Vagina (tissue), 2 donors: ENCODE data around the gene MPP1. TPM values are rescaled to one million over a fixed set of nuclear protein-coding genes. Genes with fewer than 3 reads are reported as not detected.

Experiments used
- DNase-seq, 2 donors: peaks; one replicate each; pipeline ENCODE4 v3.0.0-alpha.2; 2017; ENCODE audit errors: extremely low spot score in 2 of 2
- H3K27ac ChIP-seq: fragments of 200-600 bp; sonication (generic); one replicate; pipeline ENCODE4 v1.5.1; 2019
- H3K27me3 ChIP-seq: fragments of 200-600 bp; sonication (generic); one replicate; pipeline ENCODE4 v1.5.1; 2019
- H3K36me3 ChIP-seq, 2 donors: fragments of 200-600 bp; sonication (generic); one replicate each; pipeline ENCODE4 v1.5.1; 2017 to 2019
- H3K4me1 ChIP-seq: fragments of 200-600 bp; sonication (generic); one replicate; pipeline ENCODE4 v1.5.1; 2019
- H3K4me3 ChIP-seq, 2 donors: fragments of 200-600 bp; sonication (generic); 1 replicate in 1 of 2; 2 replicates in 1 of 2; pipeline ENCODE4 v1.5.1; 2016 to 2019
- H3K9me3 ChIP-seq: fragments of 200-600 bp; sonication (generic); one replicate; pipeline ENCODE4 v1.5.1; 2019
- POLR2A ChIP-seq, 2 donors: fragments of 450-650 bp; IDR thresholded peaks; one replicate each; pipeline ENCODE4 v1.6.1; 2017; ENCODE audit warnings: antibody characterized with exemption in 2 of 2, mild to moderate bottlenecking in 2 of 2, moderate library complexity in 2 of 2
- POLR2AphosphoS5 ChIP-seq, 2 donors: sonication (generic); formaldehyde crosslinking; IDR thresholded peaks; one replicate each; pipeline ENCODE4 v1.9.0; 2017; ENCODE audit warnings: antibody characterized with exemption in 2 of 2, mild to moderate bottlenecking in 2 of 2, low read depth in 1 of 2; ENCODE audit not compliant: insufficient read depth in 1 of 2
- intact Hi-C: fragments of 100-400 bp; cut with DNase I; formaldehyde crosslinking; loops from one replicate; pipeline ENCODE4 v1.15.1; 2023
- total RNA-seq: library from RNA; depleted of rRNA; stranded (reverse); fragments of >200 nt; gene quantifications from one replicate; pipeline ENCODE4 v1.2.3, GENCODE V29; 2016
- TF ChIP-seq, protein P1 (sequence below), 3 experiments: fragments of 450-650 bp in 2 of 3; fragments of 200-600 bp in 1 of 3; sonication (generic) in 1 of 3; IDR thresholded peaks; one replicate each; pipeline ENCODE4 v1.5.1; 2017 to 2019; ENCODE audit warnings: antibody characterized with exemption in 3 of 3, mild to moderate bottlenecking in 2 of 3, moderate library complexity in 2 of 3

The MPP1 gene
- total RNA-seq, 1 donor from 2014 or later, result 15.7 TPM

DNA sequence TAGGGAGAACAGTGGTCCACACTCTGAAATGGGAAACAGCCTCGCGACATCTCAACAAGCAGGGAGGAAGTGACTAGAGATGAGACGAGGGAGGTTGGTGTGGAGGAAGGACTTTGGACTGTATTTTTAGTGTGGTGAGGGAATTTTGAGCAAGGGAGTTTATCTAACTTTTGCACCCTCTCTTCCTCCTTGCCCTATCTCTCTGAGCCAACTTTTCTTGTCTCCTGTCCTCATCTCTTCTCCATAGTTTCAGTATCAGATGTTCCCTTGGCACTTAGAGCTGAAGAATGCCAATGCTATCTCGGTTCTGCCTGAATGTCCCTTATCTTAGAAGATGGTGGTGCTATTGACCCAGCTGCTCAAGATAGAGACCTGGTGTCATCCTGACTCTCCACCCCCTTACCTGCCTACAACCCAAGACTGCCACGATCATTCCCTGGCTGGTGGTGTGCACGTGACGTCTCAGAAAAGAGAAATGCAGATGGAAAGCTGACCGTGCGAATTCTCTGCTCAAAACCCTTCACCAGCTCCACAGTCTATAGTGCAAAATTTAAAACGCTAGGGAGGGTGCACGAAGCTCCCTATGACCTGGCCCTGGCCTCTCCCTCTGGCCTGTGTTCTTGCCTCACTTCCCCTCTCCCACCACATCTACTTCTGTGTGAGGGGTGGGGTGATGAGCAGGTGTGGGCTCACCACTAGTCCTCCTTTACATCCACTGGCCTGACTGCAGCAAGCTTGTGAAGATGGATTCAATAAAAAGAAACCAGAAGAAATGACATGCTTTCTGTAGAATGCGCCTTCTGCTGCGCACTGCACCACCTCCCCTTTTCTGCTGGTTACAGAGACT is 20.9 kb downstream of the MPP1 start:
- TF ChIP-seq POLR2AphosphoS5 (IDR thresholded peaks at IDR 0.05; ENCODE audit: insufficient read depth in 1 of 2, low read depth in 1 of 2) (no peak), POLR2A (IDR thresholded peaks at IDR 0.05) (no peak)
- TF ChIP-seq, protein P1, sequence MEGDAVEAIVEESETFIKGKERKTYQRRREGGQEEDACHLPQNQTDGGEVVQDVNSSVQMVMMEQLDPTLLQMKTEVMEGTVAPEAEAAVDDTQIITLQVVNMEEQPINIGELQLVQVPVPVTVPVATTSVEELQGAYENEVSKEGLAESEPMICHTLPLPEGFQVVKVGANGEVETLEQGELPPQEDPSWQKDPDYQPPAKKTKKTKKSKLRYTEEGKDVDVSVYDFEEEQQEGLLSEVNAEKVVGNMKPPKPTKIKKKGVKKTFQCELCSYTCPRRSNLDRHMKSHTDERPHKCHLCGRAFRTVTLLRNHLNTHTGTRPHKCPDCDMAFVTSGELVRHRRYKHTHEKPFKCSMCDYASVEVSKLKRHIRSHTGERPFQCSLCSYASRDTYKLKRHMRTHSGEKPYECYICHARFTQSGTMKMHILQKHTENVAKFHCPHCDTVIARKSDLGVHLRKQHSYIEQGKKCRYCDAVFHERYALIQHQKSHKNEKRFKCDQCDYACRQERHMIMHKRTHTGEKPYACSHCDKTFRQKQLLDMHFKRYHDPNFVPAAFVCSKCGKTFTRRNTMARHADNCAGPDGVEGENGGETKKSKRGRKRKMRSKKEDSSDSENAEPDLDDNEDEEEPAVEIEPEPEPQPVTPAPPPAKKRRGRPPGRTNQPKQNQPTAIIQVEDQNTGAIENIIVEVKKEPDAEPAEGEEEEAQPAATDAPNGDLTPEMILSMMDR (IDR thresholded peaks at IDR 0.05), result no peak
- Histone ChIP-seq H3K27me3 (no peaks in the 10 kb centered on the region), H3K4me1 (no peaks in the 10 kb centered on the region), H3K4me3 (no peak overlapping the region), H3K36me3 (no peaks in the 10 kb centered on the region), H3K27ac (no peak overlapping the region), H3K9me3 (no peaks in the 10 kb centered on the region)
- no peak for DNase-seq
- intact Hi-C loops, result no loop called here

DNA sequence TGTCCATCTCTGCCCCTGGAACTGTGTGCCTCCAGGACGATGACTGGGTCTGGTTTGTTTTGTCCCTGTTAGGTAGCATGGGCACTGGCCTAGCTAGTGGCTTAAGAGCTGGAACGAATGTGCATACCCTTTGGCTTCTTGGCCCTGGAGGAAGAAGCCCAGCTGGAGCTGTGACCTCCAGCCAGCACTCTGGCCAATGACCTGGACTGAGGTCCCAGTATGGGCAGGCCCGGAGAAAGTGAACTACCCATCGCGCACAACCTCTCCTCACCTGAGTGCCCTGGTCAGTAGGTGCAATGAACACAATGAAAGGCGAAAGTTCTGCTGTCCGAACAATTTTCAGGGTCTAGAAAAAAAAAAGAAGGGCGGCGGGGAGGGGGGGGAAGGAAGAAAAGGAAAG is 24.3 kb downstream of the MPP1 start:
- DNase-seq, result no peak
- TF ChIP-seq POLR2AphosphoS5 (IDR thresholded peaks at IDR 0.05; ENCODE audit: insufficient read depth in 1 of 2, low read depth in 1 of 2) (no peak), POLR2A (IDR thresholded peaks at IDR 0.05) (no peak)
- TF ChIP-seq, protein P1 (IDR thresholded peaks at IDR 0.05), result no peak
- no peaks in the 10 kb centered on the region for H3K4me1 ChIP-seq
- H3K4me3 ChIP-seq, result no peak overlapping the region
- H3K27me3 ChIP-seq, result no peaks in the 10 kb centered on the region
- no peaks in the 10 kb centered on the region for H3K36me3 ChIP-seq
- intact Hi-C loops, result no loop called here
- no peak overlapping the region for H3K27ac ChIP-seq
- H3K9me3 ChIP-seq, result no peaks in the 10 kb centered on the region

DNA sequence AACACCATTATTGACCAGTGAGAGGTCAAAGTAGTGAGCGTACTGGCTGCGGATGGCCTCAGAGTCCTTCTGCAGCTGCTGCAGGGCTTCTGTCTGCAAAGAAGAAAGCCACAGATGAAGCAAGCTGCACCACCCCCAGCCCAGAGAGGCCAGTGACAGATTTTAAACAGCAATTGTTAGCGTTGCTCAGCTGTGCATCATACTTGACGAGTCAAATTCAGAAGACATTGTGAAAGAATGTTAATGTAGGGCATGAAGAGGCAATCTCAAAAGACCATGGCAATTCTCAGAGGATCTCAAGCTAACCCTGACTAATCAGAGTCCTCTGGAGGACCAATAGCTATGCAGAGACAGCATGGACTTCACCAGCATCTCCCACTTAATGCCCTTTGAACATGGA is 26.0 kb downstream of the MPP1 start:
- H3K4me1 ChIP-seq, result no peaks in the 10 kb centered on the region
- no peaks in the 10 kb centered on the region for H3K27me3 ChIP-seq
- intact Hi-C loops, result no loop called here
- H3K4me3 ChIP-seq, result no peak overlapping the region
- no peak for TF ChIP-seq POLR2A (IDR thresholded peaks at IDR 0.05)
- TF ChIP-seq, protein P1 (IDR thresholded peaks at IDR 0.05), result no peak
- no peak for TF ChIP-seq POLR2AphosphoS5 (IDR thresholded peaks at IDR 0.05; ENCODE audit: insufficient read depth in 1 of 2, low read depth in 1 of 2)
- H3K27ac ChIP-seq, result no peak overlapping the region
- DNase-seq, result no peak
- H3K36me3 ChIP-seq, result peaks cover 0 to 15% of the 10 kb centered on the region in 2 donors
- H3K9me3 ChIP-seq, result no peaks in the 10 kb centered on the region

DNA sequence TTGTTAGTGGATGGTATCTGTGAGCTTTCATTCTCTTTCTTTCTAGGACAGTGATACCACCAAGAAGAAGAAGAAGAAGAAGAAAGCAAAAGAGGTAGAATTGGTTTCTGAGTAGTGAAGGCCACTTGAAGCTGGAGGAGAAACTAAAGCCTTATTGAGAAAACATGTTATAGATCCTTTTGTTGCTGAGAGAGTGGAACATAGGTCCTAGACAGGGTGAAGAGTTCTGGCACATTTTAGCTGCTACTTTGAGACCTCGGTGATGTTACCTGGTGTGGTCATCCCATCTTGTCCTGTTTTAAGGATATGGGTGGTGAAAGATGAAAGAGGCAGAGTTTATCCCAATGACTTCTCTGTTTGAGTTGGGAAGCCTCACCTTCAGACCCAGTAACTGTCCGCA is 28.5 kb downstream of the MPP1 start:
- intact Hi-C loops, result no loop called here
- Histone ChIP-seq H3K27ac (no peak overlapping the region), H3K4me3 (no peak overlapping the region), H3K9me3 (no peaks in the 10 kb centered on the region), H3K36me3 (peaks cover 0 to 30% of the 10 kb centered on the region in 2 donors), H3K4me1 (no peaks in the 10 kb centered on the region), H3K27me3 (no peaks in the 10 kb centered on the region)
- TF ChIP-seq, protein P1 (IDR thresholded peaks at IDR 0.05), result no peak
- no peak for TF ChIP-seq POLR2AphosphoS5 (IDR thresholded peaks at IDR 0.05; ENCODE audit: insufficient read depth in 1 of 2, low read depth in 1 of 2)
- no peak for TF ChIP-seq POLR2A (IDR thresholded peaks at IDR 0.05)
- DNase-seq, result no peak
